Measurements from ENCODE around the gene AMY1A. TPM values are rescaled to one million over a fixed set of nuclear protein-coding genes. Genes with fewer than 3 reads are reported as not detected.
"Not testable (repeated sequence)": the region's sequence is repeated elsewhere in the genome, so short reads cannot be mapped to it uniquely, and the experiment has no call there.

Gene AMY1A
- total and polyA plus RNA-seq, 2 experiments from 2014 or later: not detected

DNA sequence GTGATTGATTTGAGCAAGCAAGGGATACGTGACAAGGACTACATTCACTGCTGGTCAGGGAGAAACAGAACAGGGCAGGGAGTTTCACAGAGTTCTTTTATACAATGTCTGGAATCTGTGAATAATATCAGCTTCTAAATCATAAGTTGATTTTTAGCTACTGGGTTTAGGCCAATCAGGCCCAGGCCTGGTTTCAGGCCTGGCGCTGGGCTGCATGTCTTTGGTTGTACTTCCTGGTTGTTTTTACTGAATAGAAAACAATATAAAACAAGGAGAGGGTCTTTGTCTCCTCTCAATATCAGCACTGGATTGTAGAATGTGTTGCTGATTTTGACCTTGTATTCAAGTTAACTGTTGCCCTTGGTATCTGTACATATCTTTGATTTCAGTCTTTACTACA is 39.2 kb upstream of the AMY1A start (continued):
- TF ChIP-seq, protein P1, sequence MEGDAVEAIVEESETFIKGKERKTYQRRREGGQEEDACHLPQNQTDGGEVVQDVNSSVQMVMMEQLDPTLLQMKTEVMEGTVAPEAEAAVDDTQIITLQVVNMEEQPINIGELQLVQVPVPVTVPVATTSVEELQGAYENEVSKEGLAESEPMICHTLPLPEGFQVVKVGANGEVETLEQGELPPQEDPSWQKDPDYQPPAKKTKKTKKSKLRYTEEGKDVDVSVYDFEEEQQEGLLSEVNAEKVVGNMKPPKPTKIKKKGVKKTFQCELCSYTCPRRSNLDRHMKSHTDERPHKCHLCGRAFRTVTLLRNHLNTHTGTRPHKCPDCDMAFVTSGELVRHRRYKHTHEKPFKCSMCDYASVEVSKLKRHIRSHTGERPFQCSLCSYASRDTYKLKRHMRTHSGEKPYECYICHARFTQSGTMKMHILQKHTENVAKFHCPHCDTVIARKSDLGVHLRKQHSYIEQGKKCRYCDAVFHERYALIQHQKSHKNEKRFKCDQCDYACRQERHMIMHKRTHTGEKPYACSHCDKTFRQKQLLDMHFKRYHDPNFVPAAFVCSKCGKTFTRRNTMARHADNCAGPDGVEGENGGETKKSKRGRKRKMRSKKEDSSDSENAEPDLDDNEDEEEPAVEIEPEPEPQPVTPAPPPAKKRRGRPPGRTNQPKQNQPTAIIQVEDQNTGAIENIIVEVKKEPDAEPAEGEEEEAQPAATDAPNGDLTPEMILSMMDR (conservative IDR thresholded peaks at IDR 0.05; ENCODE audit: low read depth in 2 of 2): no peak
- TF ChIP-seq ZNF331 (CRISPR knock-in tag; IDR thresholded peaks at IDR 0.05; ENCODE audit: low read depth) (no peak), CREB1 (CRISPR knock-in tag; IDR thresholded peaks at IDR 0.05; ENCODE audit: low read depth) (no peak)

DNA sequence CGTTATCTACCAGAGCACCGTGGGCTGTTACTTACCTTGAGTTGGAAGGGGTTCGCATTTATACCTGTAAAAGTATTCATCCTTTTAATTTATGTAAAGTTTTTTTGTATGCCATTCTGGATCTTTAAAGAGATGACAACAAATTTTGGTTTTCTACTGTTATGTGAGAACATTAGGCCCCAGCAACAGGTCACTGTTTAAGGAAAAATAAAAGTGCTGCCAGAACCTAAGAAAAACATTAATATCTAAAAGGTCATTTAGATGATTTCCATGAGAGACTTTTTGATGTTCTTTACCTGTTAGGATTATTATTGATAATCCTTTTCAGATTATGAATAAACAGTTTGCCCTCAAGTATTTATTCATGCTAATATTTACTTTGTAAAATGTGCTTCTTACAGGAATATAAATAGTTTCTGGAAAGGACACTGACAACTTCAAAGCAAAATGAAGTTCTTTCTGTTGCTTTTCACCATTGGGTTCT is 38.5 kb upstream of the AMY1A start, which contains the start of gene AMY2A:
Gene AMY2A (plus strand): TSS at position 434 of the 484 bp plus-strand sequence. CDS start 14 bp downstream, at position 448.
- H3K36me3 ChIP-seq (ENCODE audit: insufficient read depth); H3K4me3 ChIP-seq; H3F3A ChIP-seq (replicated peaks; ENCODE audit: low read depth); H3K9me3 Mint-ChIP-seq; H4K20me1 ChIP-seq (replicated peaks; ENCODE audit: insufficient read depth); H3K4me1 Mint-ChIP-seq; H3K36me3 Mint-ChIP-seq (ENCODE audit: low read depth); H3K79me2 ChIP-seq (replicated peaks; ENCODE audit: insufficient read depth); ATAC-seq; H3K27ac ChIP-seq (ENCODE audit: low read depth); H3K27me3 ChIP-seq (ENCODE audit: insufficient read depth); H3K9me2 ChIP-seq (ENCODE audit: insufficient read depth); H3K4me2 ChIP-seq; H2AFZ ChIP-seq; H3K4me3 Mint-ChIP-seq; H3K27ac Mint-ChIP-seq; H3K4me1 ChIP-seq (ENCODE audit: insufficient read depth); H3K27me3 Mint-ChIP-seq (ENCODE audit: insufficient read depth, low read depth, poor library complexity); DNase-seq (ENCODE audit: low spot score): not testable (repeated sequence)

- not testable (repeated sequence) for H3K4me1 Mint-ChIP-seq
These were observed 28.1 kb upstream of the AMY1A start for GRCh38 chr1:103627436-103627835.

DNA sequence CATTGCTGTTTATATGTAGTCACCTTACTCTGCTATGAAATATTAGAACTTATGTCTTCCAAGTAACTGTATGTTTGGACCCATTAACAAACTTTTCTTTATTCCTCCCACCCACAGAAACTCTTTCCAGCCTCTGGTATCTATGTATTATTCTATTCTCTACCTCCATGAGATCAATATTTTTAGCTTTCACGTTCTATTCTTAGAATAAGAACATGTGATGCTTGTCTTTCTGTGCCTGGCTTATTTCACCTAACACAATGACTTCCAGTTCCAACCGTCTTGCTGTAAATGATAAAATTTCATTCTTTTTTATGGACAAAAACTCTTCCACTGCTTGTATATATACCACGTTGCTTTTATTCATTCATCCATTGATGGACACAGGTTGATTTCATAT is 14.4 kb upstream of the AMY1A start:
- H3K27ac Mint-ChIP-seq; DNase-seq (ENCODE audit: low spot score); H3K27me3 ChIP-seq (ENCODE audit: insufficient read depth); H3K27ac ChIP-seq (ENCODE audit: low read depth); H3K36me3 ChIP-seq (ENCODE audit: insufficient read depth); H3K9me3 Mint-ChIP-seq; H3K4me2 ChIP-seq; H2AFZ ChIP-seq; ATAC-seq; H3K36me3 Mint-ChIP-seq (ENCODE audit: low read depth); H3K79me2 ChIP-seq (replicated peaks; ENCODE audit: insufficient read depth); H3K27me3 Mint-ChIP-seq (ENCODE audit: insufficient read depth, low read depth, poor library complexity); H3K4me1 Mint-ChIP-seq; H3F3A ChIP-seq (replicated peaks; ENCODE audit: low read depth); H3K4me3 Mint-ChIP-seq; H4K20me1 ChIP-seq (replicated peaks; ENCODE audit: insufficient read depth); H3K4me1 ChIP-seq (ENCODE audit: insufficient read depth); H3K9me2 ChIP-seq (ENCODE audit: insufficient read depth); H3K4me3 ChIP-seq: not testable (repeated sequence)

More at GRCh38 chr1:103627436-103627835, 28.1 kb upstream of the AMY1A start:
- not testable (repeated sequence) for H3K27ac ChIP-seq (ENCODE audit: low read depth); H3K9me2 ChIP-seq (ENCODE audit: insufficient read depth); H3K79me2 ChIP-seq (replicated peaks; ENCODE audit: insufficient read depth); H4K20me1 ChIP-seq (replicated peaks; ENCODE audit: insufficient read depth); H3K36me3 Mint-ChIP-seq (ENCODE audit: low read depth); H3K4me3 Mint-ChIP-seq; H3K4me1 ChIP-seq (ENCODE audit: insufficient read depth); H3K27me3 ChIP-seq (ENCODE audit: insufficient read depth); H3K9me3 Mint-ChIP-seq; H3K4me2 ChIP-seq; ATAC-seq; H3K27ac Mint-ChIP-seq; H3K4me3 ChIP-seq; H3F3A ChIP-seq (replicated peaks; ENCODE audit: low read depth); DNase-seq (ENCODE audit: low spot score); H2AFZ ChIP-seq; H3K36me3 ChIP-seq (ENCODE audit: insufficient read depth); H3K27me3 Mint-ChIP-seq (ENCODE audit: insufficient read depth, low read depth, poor library complexity)

DNA sequence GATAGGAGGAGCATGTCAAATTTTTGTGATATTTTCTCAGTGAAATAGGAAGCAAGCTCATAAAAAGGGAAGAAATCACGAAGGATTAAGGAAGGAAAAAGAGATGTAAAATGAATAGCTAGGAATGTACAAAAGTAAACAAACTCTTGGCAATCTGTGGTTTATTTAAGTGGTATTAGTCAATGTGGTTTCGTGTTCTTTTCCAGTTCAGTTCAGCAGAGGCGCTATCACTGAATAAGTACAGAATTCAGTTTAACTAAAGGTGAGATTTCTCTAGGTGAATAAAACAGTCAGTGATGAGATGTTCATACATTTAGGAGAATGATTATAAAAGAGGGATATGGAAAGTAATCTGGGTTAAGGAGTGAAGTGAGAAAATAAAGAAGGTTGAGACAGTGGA is 11.7 kb upstream of the AMY1A start:
- not testable (repeated sequence) for H3K4me3 Mint-ChIP-seq; H3K27me3 ChIP-seq (ENCODE audit: insufficient read depth); H3K36me3 ChIP-seq (ENCODE audit: insufficient read depth); DNase-seq (ENCODE audit: low spot score); H3K9me3 Mint-ChIP-seq; ATAC-seq; H3K27me3 Mint-ChIP-seq (ENCODE audit: insufficient read depth, low read depth, poor library complexity); H3K4me1 Mint-ChIP-seq; H3K27ac ChIP-seq (ENCODE audit: low read depth); H3K27ac Mint-ChIP-seq; H3F3A ChIP-seq (replicated peaks; ENCODE audit: low read depth); H3K79me2 ChIP-seq (replicated peaks; ENCODE audit: insufficient read depth); H2AFZ ChIP-seq; H3K4me1 ChIP-seq (ENCODE audit: insufficient read depth); H3K4me2 ChIP-seq; H3K4me3 ChIP-seq; H3K36me3 Mint-ChIP-seq (ENCODE audit: low read depth); H4K20me1 ChIP-seq (replicated peaks; ENCODE audit: insufficient read depth); H3K9me2 ChIP-seq (ENCODE audit: insufficient read depth)

GRCh38 chr1:103650305-103650704 is 5.3 kb upstream of the AMY1A start:
- not testable (repeated sequence) for H3K4me1 Mint-ChIP-seq; H3K4me3 Mint-ChIP-seq; H3K4me3 ChIP-seq; H3K27ac Mint-ChIP-seq; H3K9me2 ChIP-seq (ENCODE audit: insufficient read depth); H3K4me1 ChIP-seq (ENCODE audit: insufficient read depth); H3K4me2 ChIP-seq; H3K9me3 Mint-ChIP-seq; H3K79me2 ChIP-seq (replicated peaks; ENCODE audit: insufficient read depth); H4K20me1 ChIP-seq (replicated peaks; ENCODE audit: insufficient read depth); H3K36me3 Mint-ChIP-seq (ENCODE audit: low read depth); H3K27me3 ChIP-seq (ENCODE audit: insufficient read depth); H3K27ac ChIP-seq (ENCODE audit: low read depth); DNase-seq (ENCODE audit: low spot score); H3F3A ChIP-seq (replicated peaks; ENCODE audit: low read depth); ATAC-seq; H3K36me3 ChIP-seq (ENCODE audit: insufficient read depth); H3K27me3 Mint-ChIP-seq (ENCODE audit: insufficient read depth, low read depth, poor library complexity); H2AFZ ChIP-seq
